Memory B cell (primary cell): ENCODE measurements around the gene MBTPS2.

ENCODE experiments used
- ATAC-seq: fragments of 150-1000 bp; cut with Tn5 transposase; 2 replicates; pipeline ENCODE4 v1.10.0; 2021; ENCODE audit warnings: low read depth, mild to moderate bottlenecking, moderate library complexity
- DNase-seq, 2 donors: peaks; one replicate each; pipeline ENCODE4 v3.0.0; 2022; ENCODE audit warnings: low spot score in 2 of 2
- H3K27ac Mint-ChIP-seq: one replicate; pipeline ENCODE4 v1.8.0; 2022; ENCODE audit warnings: mild to moderate bottlenecking, moderate library complexity, mixed read lengths
- H3K27me3 Mint-ChIP-seq: one replicate; pipeline ENCODE4 v1.8.0; 2022; ENCODE audit warnings: mixed read lengths
- H3K36me3 Mint-ChIP-seq: one replicate; pipeline ENCODE4 v1.8.0; 2022; ENCODE audit warnings: mild to moderate bottlenecking, mixed read lengths
- H3K4me1 Mint-ChIP-seq: one replicate; pipeline ENCODE4 v1.8.0; 2022; ENCODE audit warnings: mixed read lengths
- H3K4me3 Mint-ChIP-seq: one replicate; pipeline ENCODE4 v1.8.0; 2022; ENCODE audit warnings: mild to moderate bottlenecking, moderate library complexity, mixed read lengths
- H3K9me3 Mint-ChIP-seq: one replicate; pipeline ENCODE4 v1.8.0; 2022; ENCODE audit warnings: mixed read lengths

MBTPS2 gene

DNA sequence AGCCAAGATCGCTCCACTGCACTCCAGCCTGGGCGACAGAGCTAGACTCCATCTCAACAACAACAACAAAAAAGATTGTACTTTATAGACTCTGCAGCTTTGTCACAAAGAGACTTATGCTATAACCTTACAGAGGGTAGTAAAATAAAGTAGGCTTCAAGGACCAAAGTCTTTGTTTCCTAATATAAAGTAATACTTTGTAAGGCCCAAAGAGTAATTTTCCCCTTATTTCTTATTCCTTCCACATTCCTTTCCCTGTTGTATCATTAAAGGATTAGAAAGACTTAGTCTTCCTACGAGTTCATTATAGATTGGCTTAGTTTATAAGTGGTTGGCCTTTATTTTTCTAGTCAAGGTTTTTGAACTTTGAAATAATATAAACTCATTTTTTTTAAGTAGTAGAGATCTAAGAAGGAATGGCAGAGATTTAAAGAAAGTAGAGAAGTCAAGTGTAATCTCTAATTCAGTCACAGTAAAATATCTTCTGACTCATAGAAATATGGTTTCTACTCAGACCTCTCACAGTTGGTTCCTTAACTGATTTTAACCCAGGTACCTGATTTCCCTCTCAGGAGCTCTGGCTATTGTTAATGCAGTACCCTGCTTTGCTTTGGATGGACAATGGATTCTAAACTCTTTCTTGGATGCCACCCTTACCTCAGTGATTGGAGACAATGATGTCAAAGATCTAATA is 42.6 kb downstream of the MBTPS2 start:
- no peak for DNase-seq
- ATAC-seq = no peak
- Mint-ChIP-seq H3K4me3 (no peak overlapping the region), H3K27me3 (no peaks in the 10 kb centered on the region), H3K36me3 (peaks cover 9% of the 10 kb centered on the region), H3K4me1 (no peaks in the 10 kb centered on the region), H3K27ac (no peak overlapping the region), H3K9me3 (no peaks in the 10 kb centered on the region)

- no peaks in the 10 kb centered on the region for H3K9me3 Mint-ChIP-seq
- no peaks in the 10 kb centered on the region for H3K27me3 Mint-ChIP-seq
- H3K36me3 Mint-ChIP-seq = peaks cover 9% of the 10 kb centered on the region
- no peaks in the 10 kb centered on the region for H3K4me1 Mint-ChIP-seq
- ATAC-seq = no peak
- no peak for DNase-seq
- H3K27ac Mint-ChIP-seq = no peak overlapping the region
- no peak overlapping the region for H3K4me3 Mint-ChIP-seq
These were observed 43.8 kb downstream of the MBTPS2 start for GRCh38 chrX:21883258-21883657.

GRCh38 chrX:21885568-21885967 is 46.2 kb downstream of the MBTPS2 start:
- no peaks in the 10 kb centered on the region for H3K9me3 Mint-ChIP-seq
- no peaks in the 10 kb centered on the region for H3K27me3 Mint-ChIP-seq
- H3K4me1 Mint-ChIP-seq = no peaks in the 10 kb centered on the region
- DNase-seq (no peak), ATAC-seq (no peak)
- no peak overlapping the region for H3K4me3 Mint-ChIP-seq
- H3K27ac Mint-ChIP-seq = no peak overlapping the region
- peaks cover 9% of the 10 kb centered on the region for H3K36me3 Mint-ChIP-seq

- ATAC-seq = no peak
- no peaks in the 10 kb centered on the region for H3K9me3 Mint-ChIP-seq
These were observed 65.9 kb downstream of the MBTPS2 start for GRCh38 chrX:21905313-21905712.

GRCh38 chrX:21905953-21906352 is 66.5 kb downstream of the MBTPS2 start:
- H3K9me3 Mint-ChIP-seq = no peaks in the 10 kb centered on the region

More at GRCh38 chrX:21905313-21905712, 65.9 kb downstream of the MBTPS2 start:
- Mint-ChIP-seq H3K27ac (no peak overlapping the region), H3K4me1 (no peaks in the 10 kb centered on the region), H3K4me3 (no peak overlapping the region), H3K36me3 (peaks cover 3% of the 10 kb centered on the region), H3K27me3 (no peaks in the 10 kb centered on the region)
- no peak for DNase-seq

DNA sequence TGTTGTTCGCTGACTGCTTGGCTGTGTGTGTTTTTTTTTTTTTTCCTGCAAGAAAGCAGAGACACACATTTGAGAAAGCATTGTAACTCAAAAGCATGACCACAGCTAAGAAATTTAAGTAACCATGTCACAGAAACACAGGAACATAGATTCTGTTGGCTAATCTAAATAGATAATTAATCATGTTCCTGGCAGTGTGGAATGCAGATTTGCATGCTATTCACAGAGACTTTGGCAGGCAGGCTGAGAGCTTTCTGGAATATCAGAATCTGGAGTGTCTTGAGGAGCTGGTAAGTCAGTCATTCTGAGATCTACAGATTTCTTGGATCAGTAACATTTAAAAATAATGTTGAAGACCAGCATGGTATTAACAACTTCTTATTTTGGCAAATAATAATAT is 67.8 kb downstream of the MBTPS2 start:
- Mint-ChIP-seq H3K4me3 (no peak overlapping the region), H3K36me3 (peaks cover 3% of the 10 kb centered on the region), H3K9me3 (no peaks in the 10 kb centered on the region), H3K27ac (no peak overlapping the region), H3K27me3 (no peaks in the 10 kb centered on the region), H3K4me1 (no peaks in the 10 kb centered on the region)
- no peak for DNase-seq
- no peak for ATAC-seq

More at GRCh38 chrX:21905953-21906352, 66.5 kb downstream of the MBTPS2 start:
- no peak for ATAC-seq
- H3K27ac Mint-ChIP-seq = no peak overlapping the region
- H3K36me3 Mint-ChIP-seq = peaks cover 3% of the 10 kb centered on the region
- H3K4me3 Mint-ChIP-seq = no peak overlapping the region
- no peaks in the 10 kb centered on the region for H3K4me1 Mint-ChIP-seq
- DNase-seq = no peak
- no peaks in the 10 kb centered on the region for H3K27me3 Mint-ChIP-seq

DNA sequence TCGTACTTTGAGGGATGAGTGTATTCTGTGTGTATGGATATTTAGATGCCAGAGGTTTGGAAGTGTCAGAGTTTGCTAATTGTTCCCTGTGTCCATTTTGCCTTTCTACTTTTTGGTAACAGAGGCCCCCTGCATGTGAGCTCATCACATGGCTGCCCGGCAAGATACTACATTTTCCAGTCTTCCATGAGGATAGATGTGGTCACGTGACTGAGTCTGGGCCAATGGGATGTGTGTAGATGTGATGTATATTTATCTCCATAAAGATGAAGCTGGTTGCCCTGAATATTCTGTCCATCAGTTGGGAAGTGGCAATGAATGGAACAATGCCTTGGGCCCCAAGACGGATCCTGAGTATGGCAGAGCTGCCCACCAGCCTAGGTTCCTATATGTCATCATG is 72.1 kb downstream of the MBTPS2 start:
- Mint-ChIP-seq H3K27ac (no peak overlapping the region), H3K9me3 (no peaks in the 10 kb centered on the region)

DNA sequence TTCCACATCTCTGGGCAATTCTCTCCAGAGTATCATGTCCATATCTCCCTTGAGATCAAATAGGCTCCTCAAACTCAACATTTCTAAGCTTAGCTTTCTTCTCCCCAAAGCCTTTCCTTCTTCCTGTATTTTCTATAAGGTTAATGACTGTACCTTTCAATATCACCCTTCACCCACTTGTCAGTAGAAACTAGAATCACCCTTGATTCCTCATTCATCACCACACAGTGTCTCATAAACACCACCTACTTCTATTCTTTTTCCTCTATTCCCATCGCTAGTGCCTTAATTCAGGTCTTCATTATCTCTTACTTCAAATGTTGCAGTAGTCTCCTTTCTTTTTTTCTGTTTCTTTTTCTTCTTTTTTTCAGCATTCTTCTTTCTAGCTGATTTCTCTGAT is 72.8 kb downstream of the MBTPS2 start:
- no peak overlapping the region for H3K27ac Mint-ChIP-seq
- no peaks in the 10 kb centered on the region for H3K27me3 Mint-ChIP-seq
- no peaks in the 10 kb centered on the region for H3K9me3 Mint-ChIP-seq
- no peak overlapping the region for H3K4me3 Mint-ChIP-seq
- H3K36me3 Mint-ChIP-seq = peaks cover 1% of the 10 kb centered on the region
- ATAC-seq (no peak), DNase-seq (no peak)
- no peaks in the 10 kb centered on the region for H3K4me1 Mint-ChIP-seq

More for the DNA sequence above, 72.1 kb downstream of the MBTPS2 start:
- H3K27me3 Mint-ChIP-seq = no peaks in the 10 kb centered on the region
- ATAC-seq = no peak
- H3K36me3 Mint-ChIP-seq = peaks cover 1% of the 10 kb centered on the region
- no peak overlapping the region for H3K4me3 Mint-ChIP-seq
- DNase-seq = no peak
- no peaks in the 10 kb centered on the region for H3K4me1 Mint-ChIP-seq

- no peaks in the 10 kb centered on the region for H3K9me3 Mint-ChIP-seq
- H3K27me3 Mint-ChIP-seq = no peaks in the 10 kb centered on the region
- DNase-seq (no peak), ATAC-seq (no peak)
- no peaks in the 10 kb centered on the region for H3K4me1 Mint-ChIP-seq
- H3K27ac Mint-ChIP-seq = no peak overlapping the region
- peaks cover 1% of the 10 kb centered on the region for H3K36me3 Mint-ChIP-seq
- no peak overlapping the region for H3K4me3 Mint-ChIP-seq
These were observed 73.6 kb downstream of the MBTPS2 start for GRCh38 chrX:21912989-21913388.

DNA sequence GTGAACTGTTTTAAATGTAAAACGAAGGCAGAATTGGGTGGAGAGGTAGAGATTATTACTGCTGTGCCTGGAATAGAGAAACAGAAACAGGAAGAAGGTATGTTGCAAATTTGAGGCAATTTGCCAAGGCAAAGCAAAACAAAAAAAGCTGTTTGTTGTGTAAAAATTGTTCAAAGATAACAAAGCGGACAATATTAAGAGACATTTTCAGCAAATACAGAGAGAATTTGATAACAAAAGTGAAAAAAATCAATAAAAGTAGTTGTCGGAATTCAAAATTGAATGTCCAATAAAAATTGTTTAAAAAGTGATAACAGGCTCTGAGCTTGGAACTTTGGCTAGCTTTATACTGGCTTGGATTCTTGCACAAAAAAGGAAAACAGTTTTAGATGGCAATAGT is 86.7 kb downstream of the MBTPS2 start:
- no peak for ATAC-seq
- H3K4me3 Mint-ChIP-seq = peak overlapping the region; percentile 58
- no peaks in the 10 kb centered on the region for H3K27me3 Mint-ChIP-seq
- H3K27ac Mint-ChIP-seq = no peak overlapping the region
- peaks cover 2% of the 10 kb centered on the region for H3K36me3 Mint-ChIP-seq
- H3K9me3 Mint-ChIP-seq = no peaks in the 10 kb centered on the region
- H3K4me1 Mint-ChIP-seq = peaks cover 5% of the 10 kb centered on the region
- no peak for DNase-seq

GRCh38 chrX:21926527-21927278 is 87.3 kb downstream of the MBTPS2 start:
- ATAC-seq = no peak
- DNase-seq = no peak
- no peaks in the 10 kb centered on the region for H3K27me3 Mint-ChIP-seq
- H3K4me1 Mint-ChIP-seq = peaks cover 5% of the 10 kb centered on the region
- H3K36me3 Mint-ChIP-seq = peaks cover 2% of the 10 kb centered on the region
- H3K4me3 Mint-ChIP-seq = no peak overlapping the region
- H3K27ac Mint-ChIP-seq = no peak overlapping the region
- H3K9me3 Mint-ChIP-seq = no peaks in the 10 kb centered on the region

DNA sequence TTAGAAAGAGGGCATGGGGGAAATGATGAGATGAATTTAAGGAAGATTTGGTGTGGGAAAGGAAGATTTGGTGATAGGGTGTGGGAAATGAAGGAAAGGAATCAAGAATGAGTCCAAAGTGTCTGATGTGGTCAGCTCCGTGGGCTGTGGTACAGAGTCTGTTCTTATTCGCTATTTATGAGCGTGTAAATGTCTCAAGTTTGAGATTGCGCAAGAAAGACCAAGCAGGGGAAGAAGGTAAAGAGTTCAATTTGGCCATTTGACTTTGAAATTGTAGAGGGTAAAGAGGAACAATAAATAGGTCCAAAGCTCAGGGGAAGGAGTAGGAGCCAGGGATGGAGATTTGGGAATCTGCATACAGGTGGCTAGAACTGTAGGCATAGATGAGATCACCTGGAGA is 89.8 kb downstream of the MBTPS2 start:
- Mint-ChIP-seq H3K4me1 (peaks cover 3% of the 10 kb centered on the region), H3K27me3 (no peaks in the 10 kb centered on the region), H3K9me3 (no peaks in the 10 kb centered on the region), H3K27ac (no peak overlapping the region), H3K36me3 (peaks cover 2% of the 10 kb centered on the region), H3K4me3 (no peak overlapping the region)
- DNase-seq (no peak), ATAC-seq (no peak)

- peaks cover 2% of the 10 kb centered on the region for H3K36me3 Mint-ChIP-seq
- no peak overlapping the region for H3K4me3 Mint-ChIP-seq
- no peak for ATAC-seq
- H3K9me3 Mint-ChIP-seq = no peaks in the 10 kb centered on the region
- no peak overlapping the region for H3K27ac Mint-ChIP-seq
- no peaks in the 10 kb centered on the region for H3K27me3 Mint-ChIP-seq
- DNase-seq = no peak
- H3K4me1 Mint-ChIP-seq = peaks cover 3% of the 10 kb centered on the region
These were observed 91.6 kb downstream of the MBTPS2 start for GRCh38 chrX:21930986-21931385.

GRCh38 chrX:21932292-21933002 is 93.0 kb downstream of the MBTPS2 start:
- Mint-ChIP-seq H3K36me3 (peaks cover 2% of the 10 kb centered on the region), H3K4me1 (peaks cover 3% of the 10 kb centered on the region), H3K27ac (no peak overlapping the region), H3K27me3 (no peaks in the 10 kb centered on the region), H3K4me3 (no peak overlapping the region), H3K9me3 (no peaks in the 10 kb centered on the region)
- ATAC-seq (no peak), DNase-seq (no peak)
